Bronchial epithelial cell (primary cell): Measurements from ENCODE around the gene PRCD. TPM values are rescaled to one million over a fixed set of nuclear protein-coding genes. Genes with fewer than 3 reads are reported as not detected.

Source experiments
- DNase-seq: peaks from one replicate; pipeline ENCODE4 v3.0.0-alpha.2; 2010; ENCODE audit warnings: low read depth
- FAIRE-seq: peaks from 2 replicates; lab custom pipeline; 2011; peaks lifted over from hg19 to GRCh38; lab: Jason Lieb, UNC
- H3K27me3 ChIP-seq: 2 replicates; pipeline ENCODE4 v1.5.1; 2011; ENCODE audit warnings: low read length; ENCODE audit not compliant: control insufficient read depth, insufficient read depth
- H3K36me3 ChIP-seq: 2 replicates; pipeline ENCODE4 v1.5.1; 2011; ENCODE audit warnings: low read length; ENCODE audit not compliant: control insufficient read depth, insufficient read depth
- H3K4me3 ChIP-seq: 2 replicates; pipeline ENCODE4 v1.5.1; 2011; ENCODE audit warnings: mild to moderate bottlenecking, low read depth, low read length, control low read depth
- CTCF ChIP-seq: IDR thresholded peaks from 2 replicates; pipeline ENCODE4 v1.5.1; 2011; ENCODE audit warnings: mild to moderate bottlenecking, moderate library complexity, low read length, control low read depth, inconsistent platforms; ENCODE audit not compliant: insufficient read depth, severe bottlenecking
- total RNA-seq: library from RNA; depleted of rRNA; stranded (reverse); fragments of >200 nt; gene quantifications from 2 replicates; pipeline ENCODE4 v1.2.1, GENCODE V29; 2014

Gene PRCD
- total RNA-seq, 1 donor from 2014 or later = not detected

GRCh38 chr17:76534831-76535732 is 4.8 kb upstream of the PRCD start:
- no peak for TF ChIP-seq CTCF
- H3K4me3 ChIP-seq = no peak overlapping the region
- DNase-seq (no peak), FAIRE-seq (no peak)
- no peaks in the 10 kb centered on the region for H3K36me3 ChIP-seq
- H3K27me3 ChIP-seq = no peaks in the 10 kb centered on the region

- H3K27me3 ChIP-seq = no peaks in the 10 kb centered on the region
- TF ChIP-seq CTCF = no peak
- DNase-seq (no peak), FAIRE-seq (no peak)
- H3K4me3 ChIP-seq = no peak overlapping the region
- no peaks in the 10 kb centered on the region for H3K36me3 ChIP-seq
Observed at GRCh38 chr17:76535788-76536510, 3.9 kb upstream of the PRCD start.

- no peaks in the 10 kb centered on the region for H3K27me3 ChIP-seq
- H3K4me3 ChIP-seq = peak overlapping the region; percentile 30
- TF ChIP-seq CTCF = no peak
- no peak for FAIRE-seq
- no peaks in the 10 kb centered on the region for H3K36me3 ChIP-seq
- DNase-seq = no peak
Observed at GRCh38 chr17:76536511-76537287, 3.1 kb upstream of the PRCD start.

GRCh38 chr17:76537288-76537577 is 2.6 kb upstream of the PRCD start:
- DNase-seq (no peak), FAIRE-seq (no peak)
- Histone ChIP-seq H3K27me3 (no peaks in the 10 kb centered on the region), H3K36me3 (no peaks in the 10 kb centered on the region), H3K4me3 (peak overlapping the region; percentile 30)
- no peak for TF ChIP-seq CTCF

DNA sequence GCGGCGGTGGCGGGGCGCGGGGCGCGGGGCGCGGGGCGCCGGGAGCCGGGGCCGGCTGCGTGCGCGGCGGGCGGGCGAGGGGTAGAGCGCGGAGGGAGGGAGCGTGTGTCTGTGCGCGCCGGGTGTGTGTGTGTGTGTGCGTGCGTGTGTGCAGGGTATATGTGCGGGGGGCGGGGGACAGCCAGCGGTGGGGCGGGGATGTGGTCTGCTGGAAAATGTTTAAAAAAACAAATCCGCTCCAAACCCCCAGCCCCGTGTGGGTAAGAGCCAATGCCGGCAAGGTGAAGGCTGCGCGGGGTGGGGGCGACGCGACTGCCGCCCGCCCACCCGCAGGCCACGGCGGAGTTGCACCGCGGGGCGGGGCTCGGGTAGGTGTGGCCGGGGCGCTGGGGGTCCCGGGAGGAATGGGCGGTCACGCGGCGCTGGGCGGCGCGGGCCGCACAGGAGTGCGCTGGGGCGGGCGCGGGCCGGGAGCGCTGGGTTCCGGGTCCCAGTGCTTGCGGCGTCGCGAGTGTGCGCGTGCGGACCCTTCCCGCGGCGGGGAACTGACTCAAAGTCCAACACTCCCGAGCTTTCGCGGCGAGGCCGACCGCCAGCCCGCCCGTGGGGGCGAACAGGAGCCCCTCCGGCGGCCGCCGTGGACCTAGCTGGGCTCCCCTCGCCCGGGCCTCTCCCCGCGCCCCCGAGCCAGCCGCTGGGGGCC is 2.1 kb upstream of the PRCD start, which contains the start of gene CYGB:
CYGB (minus strand) TSS at position 132 of the 703 bp plus-strand sequence. CDS start 167 bp downstream, outside the sequence.
- H3K36me3 ChIP-seq = no peaks in the 10 kb centered on the region
- H3K4me3 ChIP-seq = peak within 1 kb of the TSS; percentile 30
- H3K27me3 ChIP-seq = no peaks in the 10 kb centered on the region
- FAIRE-seq = no peak
- DNase-seq = no peak
- TF ChIP-seq CTCF = no peak
